NCI-H82 treated with DMSO at 0.1 percent for 48 hours (cell line): ENCODE results near the gene KRTAP21-3.
"Not testable (repeated sequence)": the region's sequence is repeated elsewhere in the genome, so short reads cannot be mapped to it uniquely, and the experiment has no call there.

Experiments
- DNase-seq: peaks from one replicate; lab custom pipeline; 2025; ENCODE audit not compliant: unreplicated experiment; lab: John Stamatoyannopoulos, UW

KRTAP21-3 gene, protein sequence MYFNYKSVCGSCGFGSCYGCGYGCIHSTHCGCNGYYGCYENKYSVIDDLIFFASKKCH

GRCh38 chr21:30718239-30718909 is at the start of gene KRTAP21-3:
TSS of gene KRTAP21-3 (minus strand) at chr21:30718777. CDS start at chr21:30718759, 18 bp downstream.
- DNase-seq = no peak

- no peak for DNase-seq
Measured at GRCh38 chr21:30760776-30761175, 42.2 kb upstream of the KRTAP21-3 start.

DNA sequence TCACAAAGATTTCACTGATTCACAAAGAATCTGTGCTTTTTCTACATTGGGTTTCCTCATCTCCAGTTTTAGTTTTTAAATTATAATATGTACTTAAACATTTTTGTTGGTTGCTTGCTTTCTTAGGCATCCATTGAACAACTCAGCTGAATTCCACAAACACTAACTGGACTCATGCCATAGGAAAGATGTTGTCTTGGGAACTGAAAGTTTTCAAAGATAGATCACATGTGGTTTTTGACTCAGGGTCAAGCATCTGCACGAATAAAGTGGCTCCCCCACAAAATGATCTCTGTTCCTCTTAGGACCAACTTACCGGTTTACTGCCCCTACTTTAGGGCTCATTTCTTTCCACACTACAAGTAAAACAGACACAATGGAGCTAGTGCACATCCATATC is 39.7 kb upstream of the KRTAP21-3 start:
- no peak for DNase-seq

DNA sequence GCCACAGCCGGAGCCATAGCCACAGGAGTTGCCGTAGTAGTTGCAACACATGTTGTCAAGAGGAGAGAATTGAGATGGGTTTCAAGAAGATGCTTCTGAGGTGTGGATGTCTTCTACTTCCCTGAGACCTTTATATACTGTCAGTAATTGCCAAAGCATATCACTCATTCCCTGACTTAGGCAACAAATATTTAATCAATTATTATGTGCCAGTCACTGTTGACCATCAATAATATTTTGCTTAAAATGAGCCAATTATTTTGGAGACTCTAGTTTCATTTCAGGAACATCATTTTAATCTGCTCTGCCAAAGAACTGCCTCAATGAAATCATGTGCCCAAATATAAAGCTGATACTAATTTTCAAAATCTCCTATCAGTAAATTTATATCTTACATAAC is 36.8 kb upstream of the KRTAP21-3 start, which contains the start of gene KRTAP21-1:
KRTAP21-1 (minus strand) TSS at position 101 of the 400 bp plus-strand sequence; CDS start at position 51, 50 bp downstream.
- DNase-seq = not testable (repeated sequence)

DNA sequence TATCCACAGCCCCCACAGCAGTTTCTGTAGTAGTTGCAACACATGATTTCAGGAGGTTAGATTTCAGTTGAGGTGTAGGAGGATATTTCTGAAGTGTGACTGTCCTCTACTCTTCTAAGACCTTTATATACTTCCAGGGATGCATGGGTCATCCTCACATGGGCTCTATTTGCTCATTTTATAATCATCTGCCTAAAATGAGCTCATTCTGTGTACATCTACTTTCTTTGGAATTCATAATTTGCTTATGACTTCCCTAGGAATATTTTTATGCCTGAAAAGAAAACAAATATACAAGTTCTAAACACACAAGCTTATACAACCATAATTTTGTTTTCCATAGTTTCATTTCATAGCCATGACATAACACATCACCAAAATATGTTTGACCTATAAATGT is 28.6 kb upstream of the KRTAP21-3 start, which contains the start of gene KRTAP21-2:
KRTAP21-2 (minus strand) TSS at position 101 of the 400 bp plus-strand sequence; CDS start at position 44, 57 bp downstream.
- no peak for DNase-seq

GRCh38 chr21:30740462-30740861 is 21.9 kb upstream of the KRTAP21-3 start:
- no peak for DNase-seq

DNA sequence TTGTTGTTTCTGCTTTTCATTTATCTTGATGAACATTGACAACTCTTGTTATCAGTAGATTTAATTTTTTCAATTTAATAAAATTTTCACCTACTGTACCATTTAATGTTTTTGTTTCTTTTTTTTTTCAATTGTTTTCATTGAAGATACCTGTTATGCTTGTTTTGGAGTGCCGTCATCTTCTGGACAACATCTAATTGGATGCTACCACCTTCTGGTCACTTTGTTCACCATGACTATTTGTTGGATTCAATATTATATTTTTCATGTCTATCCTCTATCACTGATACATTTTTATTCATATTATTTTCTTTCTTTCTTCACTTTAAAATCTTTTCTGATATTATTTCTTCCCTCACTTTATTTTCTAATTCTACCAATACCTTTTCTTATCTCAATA is 14.4 kb upstream of the KRTAP21-3 start:
- DNase-seq = no peak

DNA sequence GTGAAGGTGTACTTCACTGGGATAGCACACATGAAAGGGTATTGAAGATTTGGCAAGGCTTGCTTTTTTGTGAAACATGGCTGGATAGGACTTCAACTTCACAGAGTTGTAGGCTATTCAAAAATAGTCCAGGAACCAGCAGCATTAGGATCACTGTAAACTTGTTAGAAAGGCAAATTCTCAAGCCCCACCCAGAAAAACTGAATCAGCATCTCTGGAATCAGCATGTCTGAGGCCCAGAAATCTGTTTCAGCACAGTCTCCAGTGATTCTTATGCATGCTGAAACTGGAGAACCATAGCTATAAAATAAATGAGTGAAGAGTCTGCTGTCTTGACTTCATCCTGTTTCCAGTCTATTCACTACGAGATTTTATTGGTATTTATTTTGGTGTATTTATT is 8.1 kb upstream of the KRTAP21-3 start:
- no peak for DNase-seq

DNA sequence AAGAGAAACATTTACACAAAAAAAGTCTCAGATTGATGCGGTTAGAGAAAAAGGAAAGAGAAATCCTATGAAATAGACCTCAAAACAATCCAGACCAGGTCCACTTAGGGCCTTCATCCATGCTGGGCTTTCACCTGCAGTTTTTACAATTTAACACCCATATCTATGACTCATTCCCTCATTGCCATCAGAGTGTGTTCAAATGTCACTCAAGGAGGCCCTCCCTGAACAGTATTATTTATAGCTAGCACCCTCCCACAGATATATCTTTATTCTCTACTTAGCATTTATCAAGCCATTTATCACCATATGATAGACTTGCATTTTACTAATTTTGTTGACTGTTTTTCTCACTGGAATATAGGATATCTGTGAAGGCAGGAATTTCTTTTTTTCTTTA is 824 bp upstream of the KRTAP21-3 start:
- no peak for DNase-seq

DNA sequence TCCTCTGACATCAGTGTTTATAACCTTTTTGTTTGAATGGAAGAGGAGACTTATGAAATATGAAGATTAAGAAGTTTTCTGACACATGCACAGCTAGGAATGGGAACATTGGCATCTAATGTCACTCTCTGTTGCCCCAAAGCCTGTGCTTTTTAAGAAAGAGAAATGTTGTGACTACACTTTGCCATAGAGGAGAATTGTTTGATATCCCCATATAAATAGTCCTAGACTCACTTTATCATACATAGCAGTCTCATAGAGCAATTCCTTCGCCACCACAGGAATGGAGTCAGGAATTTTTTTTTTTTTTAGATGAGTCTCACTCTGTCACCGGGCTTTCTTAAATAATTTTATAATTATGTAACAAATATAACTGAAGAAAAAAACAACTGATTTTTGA is 1.5 kb downstream of the KRTAP21-3 start:
- no peak for DNase-seq

DNA sequence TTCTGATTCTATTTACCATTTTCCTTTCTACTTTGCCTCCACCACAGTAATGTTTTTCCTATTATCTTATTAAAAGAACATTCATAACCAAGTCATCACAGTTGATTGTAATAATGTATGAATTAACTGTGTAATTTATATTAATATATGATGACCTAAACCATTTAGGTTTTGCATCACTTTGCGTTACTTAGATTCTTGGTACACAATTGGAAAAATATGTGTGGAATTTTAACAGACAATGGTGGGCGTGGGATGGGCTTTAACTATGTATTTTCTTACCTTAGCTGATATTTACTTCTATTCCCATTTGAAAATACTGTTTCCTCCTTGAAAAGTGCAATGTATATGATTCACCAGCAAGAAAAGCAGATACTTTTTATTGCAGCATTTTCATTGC is 3.6 kb downstream of the KRTAP21-3 start:
- no peak for DNase-seq

DNA sequence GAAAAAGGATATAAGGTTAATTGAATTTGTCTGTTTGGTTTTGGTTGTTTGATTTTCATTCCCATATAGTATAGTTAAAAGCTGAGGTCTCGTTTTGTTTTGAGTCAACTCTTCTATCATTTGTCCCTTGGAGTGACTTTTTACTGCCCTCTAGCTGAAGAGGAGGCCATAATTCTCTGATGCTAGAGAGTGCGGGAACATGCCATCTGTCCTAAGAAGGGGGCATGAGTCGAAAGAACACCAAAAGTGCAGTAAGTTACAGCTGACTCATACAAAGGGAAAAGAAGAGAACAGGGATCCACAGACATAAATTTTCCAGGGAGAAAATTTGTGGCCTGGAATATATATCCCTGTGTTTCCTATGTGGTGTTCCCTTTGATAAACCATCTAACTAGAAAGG is 4.1 kb downstream of the KRTAP21-3 start:
- DNase-seq = no peak

DNA sequence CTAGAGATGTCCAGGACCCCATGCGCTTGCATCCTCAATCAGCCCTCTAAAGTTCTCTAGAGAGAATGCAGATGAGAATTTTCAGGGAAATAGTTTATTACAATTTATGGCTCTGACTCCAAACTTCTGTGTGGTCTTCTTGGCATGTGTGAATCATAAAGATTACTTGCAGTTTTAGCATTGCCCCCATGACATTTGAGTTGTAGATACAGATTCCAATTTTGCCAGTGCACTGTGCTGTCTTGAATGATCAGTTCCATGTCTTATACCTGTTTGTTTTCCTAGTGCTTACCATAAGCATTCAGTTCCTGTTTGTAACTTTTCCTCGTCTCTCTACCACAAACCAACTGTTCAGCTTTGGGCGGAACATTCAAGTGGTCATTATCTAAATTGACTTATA is 4.8 kb downstream of the KRTAP21-3 start:
- DNase-seq = no peak

DNA sequence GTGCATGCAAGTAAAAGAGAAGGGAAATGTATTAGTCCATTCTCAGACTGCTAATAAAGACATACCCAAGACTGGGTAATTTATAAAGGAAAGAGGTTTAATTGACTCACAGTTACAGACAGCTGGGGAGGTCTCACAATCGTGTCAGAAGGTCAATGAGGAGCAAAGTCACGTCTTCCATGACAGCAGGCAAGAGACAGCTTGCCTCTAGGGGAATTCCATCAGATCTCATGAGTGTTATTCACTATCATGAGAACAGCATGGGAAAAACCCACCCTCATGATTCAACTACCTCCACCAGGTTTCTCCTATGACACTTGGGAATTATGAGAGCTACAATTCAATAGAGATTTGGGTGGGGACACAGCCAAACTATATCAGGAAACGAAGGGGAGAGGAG is 8.1 kb downstream of the KRTAP21-3 start:
- DNase-seq = no peak

DNA sequence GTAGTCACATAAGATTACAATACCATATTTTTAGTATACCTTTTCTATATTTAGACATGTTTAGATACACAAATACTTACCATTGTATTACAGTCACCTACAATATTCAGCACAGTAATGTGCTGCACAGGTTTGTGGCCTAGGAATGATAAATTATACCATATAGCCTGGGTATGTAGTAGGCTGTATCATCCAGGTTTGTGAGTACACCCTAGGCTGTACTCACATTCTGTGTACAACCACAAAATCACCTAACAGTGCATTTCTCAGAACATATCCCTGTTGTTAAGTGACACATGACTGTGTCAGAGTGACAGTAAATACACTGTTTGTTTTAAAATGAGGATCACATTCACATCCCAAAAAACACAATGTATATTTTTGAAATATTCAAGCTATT is 11.2 kb downstream of the KRTAP21-3 start:
- no peak for DNase-seq

DNA sequence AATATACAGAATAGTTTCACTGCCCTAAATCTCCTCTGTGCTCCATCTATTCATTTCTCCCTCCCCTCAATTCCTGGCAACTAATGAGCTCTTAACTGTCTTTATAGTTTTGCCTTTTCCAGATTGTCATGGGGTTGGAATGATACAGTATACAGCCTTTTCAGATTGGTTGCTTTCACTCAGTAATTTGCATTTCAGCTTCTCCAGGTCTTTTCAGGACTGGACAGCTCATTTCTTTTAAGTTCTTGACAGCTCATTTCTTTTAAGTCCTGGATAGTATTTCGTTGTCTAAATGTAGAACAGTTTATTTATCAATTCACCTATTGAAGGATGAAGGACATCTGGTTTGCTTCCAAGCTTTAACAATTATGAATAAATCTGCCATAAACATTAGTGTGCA is 22.6 kb downstream of the KRTAP21-3 start:
- DNase-seq = no peak

DNA sequence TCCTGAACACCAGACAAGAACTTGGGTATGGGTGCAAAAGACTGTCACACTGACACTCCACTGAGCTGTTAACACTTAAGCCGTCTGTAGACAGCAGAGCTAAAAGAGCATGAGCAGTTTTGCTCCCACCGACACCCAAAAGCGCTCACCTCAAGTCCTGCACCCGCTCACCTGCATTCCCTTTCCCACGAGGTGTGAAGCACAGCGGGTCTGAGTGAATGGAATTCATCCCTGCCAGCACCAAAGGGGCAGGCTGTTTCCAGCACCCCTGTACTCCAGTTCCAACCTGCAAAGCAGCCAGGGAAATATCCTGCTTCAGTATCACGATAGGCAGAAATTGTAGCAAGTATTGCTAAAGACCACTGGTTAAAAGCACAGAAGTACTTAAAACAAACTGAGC is 28.8 kb downstream of the KRTAP21-3 start:
- DNase-seq = no peak

- no peak for DNase-seq
Measured at GRCh38 chr21:30684506-30684905, 34.1 kb downstream of the KRTAP21-3 start.

DNA sequence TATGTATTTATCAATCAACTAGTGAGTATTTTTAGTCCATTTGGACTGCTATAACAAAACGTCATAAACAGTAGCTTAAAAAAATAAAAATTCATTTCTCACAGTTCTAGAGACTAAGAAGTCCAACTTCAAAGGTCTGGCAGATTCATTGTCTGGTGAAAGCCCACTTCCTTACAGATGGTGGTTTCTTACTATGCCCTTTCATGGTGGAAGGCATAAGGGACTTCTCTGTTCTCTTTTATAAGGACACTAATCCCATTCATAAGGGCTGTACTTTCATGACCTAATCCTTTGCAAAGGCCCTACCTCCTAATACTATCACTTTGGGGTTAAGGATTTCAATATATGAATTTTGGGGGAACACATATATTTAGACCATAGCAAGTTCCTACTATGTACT is 38.0 kb downstream of the KRTAP21-3 start:
- DNase-seq = no peak

DNA sequence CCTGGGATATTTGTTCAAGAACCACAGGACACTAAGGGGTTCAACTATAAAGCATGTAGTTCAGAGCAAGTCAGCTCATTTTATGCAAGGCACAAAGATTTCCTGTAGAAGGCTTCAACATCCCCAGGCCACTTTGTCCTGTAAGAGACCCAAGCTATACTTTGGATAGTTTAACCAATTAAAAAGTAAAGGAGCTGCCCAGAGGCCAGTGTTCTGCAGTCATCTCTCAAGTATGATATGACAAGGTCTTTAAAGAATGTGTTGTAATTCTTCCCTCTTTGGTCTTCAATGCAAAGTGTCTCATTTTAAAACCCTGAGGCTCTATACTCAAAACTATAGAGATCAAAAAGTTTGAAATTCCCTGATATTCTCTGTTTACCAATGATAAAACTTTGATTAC is 41.8 kb downstream of the KRTAP21-3 start:
- DNase-seq = no peak

- no peak for DNase-seq
Measured at GRCh38 chr21:30674312-30674711, 44.3 kb downstream of the KRTAP21-3 start.

DNA sequence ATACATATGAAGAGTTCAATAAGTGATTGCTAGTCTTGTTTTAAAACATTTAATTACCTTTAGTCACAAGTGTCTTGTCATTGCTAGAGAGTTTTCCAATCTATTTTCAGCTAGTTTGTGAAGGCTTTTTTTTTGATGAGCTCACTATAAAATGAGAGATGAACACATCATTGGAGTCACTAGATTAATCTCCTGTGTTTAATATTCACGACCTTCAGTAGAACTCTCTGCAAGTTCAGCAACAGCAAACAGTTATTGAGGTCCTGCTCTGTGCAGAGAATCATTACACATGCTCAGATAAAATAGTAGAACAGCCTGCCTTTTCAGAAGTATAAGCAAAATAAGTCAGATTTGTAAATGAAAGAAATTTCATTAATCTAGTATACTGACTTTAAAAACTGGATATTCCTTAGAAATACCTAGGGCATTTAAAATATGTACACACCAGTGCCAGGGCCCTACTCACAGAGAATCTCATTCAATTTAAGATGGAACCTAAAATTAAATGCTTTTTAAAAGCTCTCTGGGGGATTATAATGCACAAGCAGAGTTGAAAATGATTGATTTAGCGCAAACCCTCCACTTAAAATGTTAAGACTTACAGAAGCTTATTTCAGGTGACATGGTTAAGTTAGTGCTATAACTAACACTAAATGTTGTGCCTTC is 45.5 kb downstream of the KRTAP21-3 start:
- no peak for DNase-seq
